K562 (cell line): ENCODE measurements around the gene DCTN5. TPM values are rescaled to one million over a fixed set of nuclear protein-coding genes. Genes with fewer than 3 reads are reported as not detected.

Experiments used
- ATAC-seq: fragments of 200-7000 bp; cut with Tn5 transposase; 3 replicates; pipeline ENCODE4 v1.9.1; 2020; ENCODE audit warnings: moderate library complexity
- BruUV-seq: library from RNA; stranded (reverse); fragments of 400-500 nt; replicated peaks from 2 replicates; lab custom pipeline; 2021; lab: Mats Ljungman, UMichigan
- CTCF ChIA-PET: fragments of 300-600 bp; formaldehyde crosslinking; extraction: SDS; loops from one replicate; lab custom pipeline; 2021; ENCODE audit warnings: low intra/inter-chr PET ratio; lab: Yijun Ruan, JAX
- POLR2A ChIA-PET: fragments of 300-600, 350-650 bp; sonication (Branson Sonifier 250); formaldehyde crosslinking; extraction: SDS; loops from one replicate; lab custom pipeline; 2021; ENCODE audit warnings: antibody characterized with exemption, inconsistent platforms; lab: Yijun Ruan, JAX
- DNase-seq, 4 experiments: peaks; one replicate each; pipeline versions ENCODE4 v3.0.0 to v3.0.0-alpha.2; 2011 to 2018; ENCODE audit warnings: low spot score in 3 of 4, mixed read lengths in 3 of 4; ENCODE audit errors: extremely low read depth in 1 of 4
- FAIRE-seq: peaks from 2 replicates; lab custom pipeline; 2011; peaks lifted over from hg19 to GRCh38; lab: Jason Lieb, UNC
- H2AFZ ChIP-seq: 2 replicates; pipeline ENCODE4 v1.6.0; 2011; ENCODE audit warnings: low read depth, low read length, control low read depth, inconsistent platforms
- H3K27ac ChIP-seq: fragments of 200-600 bp; 3 replicates; pipeline ENCODE4 v1.8.0; 2011; ENCODE audit warnings: low read depth, mild to moderate bottlenecking, control low read depth, inconsistent platforms, low read length, moderate library complexity, mixed read lengths; ENCODE audit errors: extremely low read depth
- H3K27me3 ChIP-seq, 2 experiments: fragments of 300-600 bp in 1 of 2; 2 replicates in 1 of 2; 3 replicates in 1 of 2; pipeline versions ENCODE4 v1.6.0 to v1.8.0; 2011; ENCODE audit warnings: inconsistent platforms in 2 of 2, low read length in 2 of 2, mild to moderate bottlenecking in 1 of 2, mixed read lengths in 1 of 2, moderate library complexity in 1 of 2; ENCODE audit not compliant: control insufficient read depth in 2 of 2, insufficient read depth in 2 of 2
- H3K36me3 ChIP-seq: fragments of 300-600 bp; 3 replicates; pipeline ENCODE4 v1.8.0; 2011; ENCODE audit warnings: mild to moderate bottlenecking, low read length, inconsistent platforms; ENCODE audit not compliant: control insufficient read depth, insufficient read depth
- H3K4me1 ChIP-seq, 2 experiments: fragments of 200-600 bp in 1 of 2; replicated peaks in 1 of 2; 2 replicates in 1 of 2; 3 replicates in 1 of 2; pipeline versions ENCODE4 v1.5.1 to v1.8.0; 2011; ENCODE audit warnings: inconsistent platforms in 2 of 2, low read length in 2 of 2, mild to moderate bottlenecking in 1 of 2, mixed read lengths in 1 of 2, moderate library complexity in 1 of 2; ENCODE audit not compliant: control insufficient read depth in 2 of 2, insufficient read depth in 2 of 2
- H3K4me2 ChIP-seq: 2 replicates; pipeline ENCODE4 v1.6.1; 2011; ENCODE audit warnings: low read length, control low read depth, inconsistent platforms, mixed read lengths; ENCODE audit not compliant: insufficient read depth
- H3K4me3 ChIP-seq: fragments of 200-600 bp; sonication (generic), shearing (Covaris generic); 2 replicates; pipeline ENCODE4 v1.5.1; 2016; ENCODE audit warnings: control low read depth, inconsistent platforms
- H3K79me2 ChIP-seq: fragments of 200-600 bp; 3 replicates; pipeline ENCODE4 v1.8.0; 2011; ENCODE audit warnings: low read length, inconsistent platforms; ENCODE audit not compliant: control insufficient read depth, insufficient read depth
- H3K9ac ChIP-seq, 2 experiments: 2 replicates each; pipeline versions ENCODE4 v1.6.0 to v1.6.1; 2011; ENCODE audit warnings: low read depth in 2 of 2, low read length in 2 of 2, control low read depth in 1 of 2, inconsistent platforms in 1 of 2, mild to moderate bottlenecking in 1 of 2, mixed read lengths in 1 of 2; ENCODE audit not compliant: insufficient read depth in 1 of 2
- H3K9me1 ChIP-seq: one replicate; pipeline ENCODE4 v1.6.0; 2011; ENCODE audit warnings: inconsistent platforms, mild to moderate bottlenecking, low read length, moderate library complexity; ENCODE audit not compliant: control insufficient read depth, insufficient read depth
- H3K9me3 ChIP-seq: replicated peaks from 2 replicates; pipeline ENCODE4 v1.5.1; 2011; ENCODE audit warnings: low read depth, low read length, inconsistent platforms; ENCODE audit not compliant: control insufficient read depth, insufficient read depth
- H4K20me1 ChIP-seq: replicated peaks from 2 replicates; pipeline ENCODE4 v1.6.1; 2011; ENCODE audit warnings: low read length, inconsistent platforms, mixed read lengths; ENCODE audit not compliant: control insufficient read depth, insufficient read depth
- BCOR ChIP-seq: fragments of 450-650 bp; IDR thresholded peaks from 2 replicates; pipeline ENCODE4 v1.6.1; 2016
- CTCF ChIP-seq, 3 experiments: IDR thresholded peaks in 2 of 3; conservative IDR thresholded peaks in 1 of 3; 2 replicates each; pipeline ENCODE4 v1.5.1; 2011 to 2012; ENCODE audit warnings: low read length in 3 of 3, mild to moderate bottlenecking in 3 of 3, control low read depth in 2 of 3, improper control_type of control experiment in 1 of 3, inconsistent platforms in 1 of 3, low read depth in 1 of 3, mixed read lengths in 1 of 3, moderate library complexity in 1 of 3; ENCODE audit not compliant: insufficient read depth in 2 of 3
- NELFE ChIP-seq: IDR thresholded peaks from 2 replicates; pipeline ENCODE4 v1.6.1; 2011; ENCODE audit warnings: mild to moderate bottlenecking; ENCODE audit not compliant: insufficient read depth, insufficient read length
- RAD21 ChIP-seq, 2 experiments: fragments of 250-450 bp in 1 of 2; fragments of 450-650 bp in 1 of 2; sonication (Bioruptor Pico) in 1 of 2; formaldehyde crosslinking in 1 of 2; IDR thresholded peaks in 1 of 2; conservative IDR thresholded peaks in 1 of 2; 2 replicates each; pipeline versions ENCODE4 v1.4.0 to v1.8.0; 2020 to 2022; ENCODE audit warnings: mild to moderate bottlenecking in 2 of 2, moderate library complexity in 1 of 2
- RBM25 ChIP-seq: fragments of 200-400 bp; formaldehyde crosslinking; IDR thresholded peaks from 2 replicates; pipeline ENCODE4 v1.6.1; 2018; ENCODE audit warnings: low read length, low read depth, moderate library complexity; ENCODE audit not compliant: severe bottlenecking
- WGBS: fragments of 100-300 bp; shearing (Covaris generic); methylation state at CpG from one replicate; pipeline ENCODE4 v1.1.6; 2016; ENCODE audit warnings: low coverage, mixed read lengths; ENCODE audit not compliant: insufficient coverage; ENCODE audit errors: missing lambda C conversion rate; 5-methylcytosine and 5-hydroxymethylcytosine counted together
- in situ Hi-C: fragments of 300-500 bp; cut with MboI; formaldehyde crosslinking; loops from 4 replicates; pipeline ENCODE4 v1.15.0; 2018; ENCODE audit warnings: inconsistent platforms, mixed read lengths
- intact Hi-C: fragments of 100-400 bp; cut with micrococcal nuclease; formaldehyde crosslinking; loops from 2 replicates; pipeline ENCODE4 v1.14.2; 2022
- polyA plus RNA-seq, 8 experiments: library from polyadenylated mRNA; depleted of rRNA in 4 of 8; stranded (reverse) in 5 of 8; unstranded in 3 of 8; fragments of >200 nt; fragmentation: Nextera tagmentation in 2 of 8; fragmentation: Illumina TruSeq in 1 of 8; extraction: Ambion mirVana in 2 of 8; extraction: Trizol in 1 of 8; gene quantifications; 2 replicates each; pipeline versions ENCODE4 v1.2.1 to v1.2.3, GENCODE V29; 2011 to 2014; ENCODE audit warnings: inconsistent platforms in 1 of 8, missing spikeins in 1 of 8
- total RNA-seq, 7 experiments: library from RNA; depleted of rRNA in 6 of 7; stranded (reverse); fragments of >200 nt in 6 of 7; fragmentation: Illumina TruSeq in 2 of 7; extraction: Trizol in 2 of 7; gene quantifications; 2 replicates each; pipeline versions ENCODE4 v1.2.1 to v1.2.3, GENCODE V29; 2011 to 2021; ENCODE audit warnings: low replicate concordance in 1 of 7

DCTN5 gene
- total and polyA plus RNA-seq, 9 of the 15 experiments (the other 6 are each of a cell fraction or from before 2014, with no cell fraction given) = 35.8 to 149 (median 75.9) TPM

GRCh38 chr16:23710008-23710407 lies 68.7 kb downstream of the DCTN5 start (continued):
- TF ChIP-seq RAD21 (CRISPR knock-in tag; conservative IDR thresholded peaks at IDR 0.05 in 1 of 2, IDR thresholded peaks at IDR 0.05 in 1 of 2) (peak in 1 of 2 experiments; percentile 61; a peak in 2 of 4 replicates), CTCF (IDR thresholded peaks at IDR 0.05 in 2 of 3, conservative IDR thresholded peaks at IDR 0.05 in 1 of 3; ENCODE audit: insufficient read depth in 2 of 3, low read depth in 1 of 3, low read length in 3 of 3) (peak; percentile 45 to 54 (median 51); a peak in 5 of 6 replicates)

GRCh38 chr16:23710504-23710903 lies 69.2 kb downstream of the DCTN5 start:
- Histone ChIP-seq H3K9me1 (no peaks in the 10 kb centered on the region), H3K4me3 (no peak overlapping the region), H4K20me1 (no peaks in the 10 kb centered on the region), H3K36me3 (no peaks in the 10 kb centered on the region), H2AFZ (no peak overlapping the region), H3K79me2 (no peaks in the 10 kb centered on the region), H3K9ac (no peak overlapping the region), H3K27me3 (peaks cover 0 to 10% of the 10 kb centered on the region in 2 experiments; a peak in 2 of 5 replicates), H3K9me3 (no peaks in the 10 kb centered on the region), H3K4me2 (no peak overlapping the region), H3K27ac (no peak overlapping the region), H3K4me1 (peaks cover 0 to 11% of the 10 kb centered on the region in 2 experiments; a peak in 2 of 5 replicates)
- BruUV-seq = no TSS peak
- WGBS = 3% methylated on average over 3 of the region's 3 CpGs
- intact Hi-C loops (no loop called here), in situ Hi-C loops (no loop called here)
- CTCF ChIA-PET = no interaction called here
- TF ChIP-seq BCOR (peak; percentile 74; the same call in 1 of the 2 replicates), NELFE (no peak), RBM25 (peak; percentile 64)
- DNase-seq = no peak
- POLR2A ChIA-PET = interaction anchor here (0.6 to 1.3 kb wide), 4 partner anchors 13 to 47 kb away, joined by 3 to 5 read pairs (median 3); no protein-coding TSS in a partner anchor
- no peak for FAIRE-seq
- ATAC-seq = no peak
